Measurements from ENCODE around the gene FAM229B. TPM values are rescaled to one million over a fixed set of nuclear protein-coding genes. Genes with fewer than 3 reads are reported as not detected.

The FAM229B gene
- total RNA-seq, 1 donor from 2014 or later = 12.1 TPM

DNA sequence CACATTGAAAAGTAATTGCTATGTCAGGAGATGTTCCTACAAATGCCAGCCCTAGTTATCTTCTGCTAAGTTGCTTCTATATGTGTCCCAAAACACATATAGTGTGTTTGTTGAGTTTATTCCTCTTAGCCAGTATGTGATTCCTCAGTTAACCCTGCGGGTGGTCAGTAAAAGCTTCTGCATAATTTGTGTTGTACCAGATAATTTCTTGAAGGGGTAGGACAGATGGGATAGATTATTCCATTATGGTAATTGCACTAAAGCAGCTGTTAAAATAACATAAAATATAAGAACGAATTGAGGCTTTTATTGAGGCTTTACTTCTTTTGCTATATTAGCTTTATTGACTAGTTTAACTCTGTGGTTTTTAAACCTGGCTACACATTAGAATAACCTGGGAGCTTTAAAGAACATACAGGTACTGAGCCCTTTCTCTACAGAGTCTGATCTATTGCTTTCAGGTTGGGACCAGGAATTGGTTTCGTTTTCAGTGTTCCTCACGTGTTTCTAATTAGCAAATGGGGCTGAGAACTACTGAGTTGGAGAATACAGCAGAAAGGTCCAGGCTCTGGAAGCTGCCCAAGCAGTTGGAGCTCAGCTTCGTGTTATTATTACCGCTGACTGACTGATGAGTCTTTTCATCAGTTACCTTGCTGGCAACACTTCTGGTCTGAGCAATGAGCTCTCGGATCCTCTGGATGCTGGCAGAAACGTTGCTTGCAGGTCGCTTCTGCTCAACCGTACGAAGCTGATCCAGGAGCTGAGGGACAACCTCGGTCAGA lies 56.9 kb downstream of the FAM229B start:
- DNase-seq = peak; percentile 72

- peak; percentile 25 for DNase-seq
Measured at GRCh38 chr6:112145080-112145573, 57.7 kb downstream of the FAM229B start.

DNA sequence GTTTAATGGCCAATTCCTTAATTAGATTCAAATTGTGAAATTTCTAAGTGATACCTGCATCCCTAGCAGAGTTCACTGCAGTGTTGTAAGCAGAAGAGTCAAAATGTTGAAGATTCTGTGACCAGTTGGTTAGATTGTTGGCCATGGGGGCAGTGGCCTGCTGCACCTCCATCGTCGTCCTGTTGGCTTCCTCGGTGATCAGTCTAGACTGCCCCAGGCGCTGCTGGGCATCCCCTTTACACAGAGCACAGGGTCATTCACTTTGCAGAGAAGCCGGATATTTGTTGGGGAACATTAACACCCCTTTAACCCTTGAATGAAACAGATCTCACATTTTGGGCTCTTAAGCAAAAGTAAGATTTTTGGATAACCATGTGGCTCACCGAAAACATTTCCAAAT lies 60.7 kb downstream of the FAM229B start:
- no peak for DNase-seq

GRCh38 chr6:112149236-112149635 lies 61.8 kb downstream of the FAM229B start:
- DNase-seq = no peak

DNA sequence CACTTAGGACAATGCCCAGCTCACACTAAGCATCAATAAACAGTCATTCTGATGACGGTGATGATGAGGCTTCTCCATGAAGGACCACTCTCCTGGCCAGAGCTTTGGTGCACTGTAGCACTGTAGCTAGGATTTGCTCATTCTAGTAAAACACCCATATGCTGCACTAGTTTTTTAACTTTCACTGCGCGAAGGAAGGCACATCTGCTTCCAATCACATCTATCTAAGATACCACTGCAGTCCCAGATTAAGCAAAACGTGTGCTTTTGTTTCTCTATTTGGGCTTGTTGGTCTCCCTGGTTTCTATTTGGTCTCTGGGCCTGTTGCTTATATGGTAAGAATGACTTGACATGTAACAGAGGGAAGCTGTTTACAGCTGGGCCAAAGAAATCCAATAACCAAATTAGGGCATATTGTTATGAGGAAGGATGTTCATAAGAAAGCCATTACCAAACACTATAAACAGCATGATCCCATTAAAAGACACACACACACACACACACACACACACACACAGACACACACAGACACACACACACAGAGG lies 62.4 kb downstream of the FAM229B start:
- DNase-seq = peak; percentile 77

GRCh38 chr6:112150363-112150762 lies 63.0 kb downstream of the FAM229B start:
- no peak for DNase-seq

Other genes with a start within 250 kb of the FAM229B start
- gene FYN, start 214.1 kb upstream of the FAM229B start, total RNA-seq = 139 TPM
- not detected for gene CCN6, start 33.5 kb upstream of the FAM229B start, total RNA-seq
- 50.9 TPM for gene TUBE1, start 109 bp upstream of the FAM229B start, total RNA-seq
- 247 TPM for gene LAMA4, start 167.0 kb downstream of the FAM229B start, total RNA-seq